Skin of body (tissue), 2 donors: Measurements from ENCODE around the gene MICB. TPM values are rescaled to one million over a fixed set of nuclear protein-coding genes. Genes with fewer than 3 reads are reported as not detected.
"Not testable (repeated sequence)": the region's sequence is repeated elsewhere in the genome, so short reads cannot be mapped to it uniquely, and the experiment has no call there.

Experiments
- DNase-seq: peaks from one replicate; lab custom pipeline; 2025; lab: John Stamatoyannopoulos, UW
- total RNA-seq: library from RNA; depleted of rRNA; stranded (reverse); fragments of >200 nt; gene quantifications from one replicate; pipeline ENCODE4 v1.2.3, GENCODE V29; 2014

Gene MICB
- 1.2 TPM for total RNA-seq

- DNase-seq, result no peak
Measured at GRCh38 chr6:31497531-31498476, at the start of gene MICB. MICB (plus strand) TSS chr6:31498145; CDS start chr6:31498194, 49 bp downstream.

DNA sequence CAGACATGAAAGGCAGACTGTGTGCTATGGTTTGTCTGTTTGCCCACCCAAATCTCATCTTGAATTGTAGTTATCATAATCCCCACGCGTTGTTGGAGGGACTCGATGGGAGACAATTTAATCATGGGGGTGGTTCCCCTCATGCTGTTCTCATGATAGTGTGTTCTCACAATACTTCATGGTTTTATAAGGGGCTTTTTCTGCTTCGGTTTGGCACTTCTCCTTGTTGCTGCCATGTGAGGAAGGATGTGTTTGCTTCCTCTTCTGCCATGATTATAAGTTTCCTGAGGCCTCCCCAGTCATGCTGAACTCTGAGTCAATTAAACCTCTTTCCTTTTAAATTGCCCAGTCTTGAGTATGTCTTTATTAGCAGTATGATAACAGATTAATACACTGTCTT lies 47.2 kb upstream of the MICB start:
- DNase-seq, result no peak

DNA sequence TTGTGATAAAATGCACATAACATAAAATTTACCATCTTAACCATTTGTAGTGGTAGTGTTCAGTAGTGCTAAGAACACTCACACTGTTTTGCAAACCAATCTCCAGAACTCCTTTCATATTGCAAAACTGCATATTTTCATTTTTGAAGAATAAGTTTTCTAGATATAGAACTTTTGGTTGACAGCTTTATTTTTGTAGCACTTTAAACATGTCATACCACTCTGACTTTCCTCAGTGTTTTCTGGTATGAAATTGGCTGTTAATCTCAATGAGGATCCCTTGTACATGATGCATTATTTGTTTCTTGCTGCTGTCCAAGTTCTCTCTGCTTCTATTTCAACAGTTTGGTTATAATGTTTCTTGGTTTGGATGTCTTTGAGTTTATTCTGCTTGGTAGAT lies 45.1 kb upstream of the MICB start:
- DNase-seq, result no peak

- DNase-seq, result no peak
Measured at GRCh38 chr6:31453259-31453658, 44.7 kb upstream of the MICB start.

- not testable (repeated sequence) for DNase-seq
Measured at GRCh38 chr6:31459864-31460263, 38.1 kb upstream of the MICB start.

GRCh38 chr6:31460361-31461025 lies 37.5 kb upstream of the MICB start:
- no peak for DNase-seq

DNA sequence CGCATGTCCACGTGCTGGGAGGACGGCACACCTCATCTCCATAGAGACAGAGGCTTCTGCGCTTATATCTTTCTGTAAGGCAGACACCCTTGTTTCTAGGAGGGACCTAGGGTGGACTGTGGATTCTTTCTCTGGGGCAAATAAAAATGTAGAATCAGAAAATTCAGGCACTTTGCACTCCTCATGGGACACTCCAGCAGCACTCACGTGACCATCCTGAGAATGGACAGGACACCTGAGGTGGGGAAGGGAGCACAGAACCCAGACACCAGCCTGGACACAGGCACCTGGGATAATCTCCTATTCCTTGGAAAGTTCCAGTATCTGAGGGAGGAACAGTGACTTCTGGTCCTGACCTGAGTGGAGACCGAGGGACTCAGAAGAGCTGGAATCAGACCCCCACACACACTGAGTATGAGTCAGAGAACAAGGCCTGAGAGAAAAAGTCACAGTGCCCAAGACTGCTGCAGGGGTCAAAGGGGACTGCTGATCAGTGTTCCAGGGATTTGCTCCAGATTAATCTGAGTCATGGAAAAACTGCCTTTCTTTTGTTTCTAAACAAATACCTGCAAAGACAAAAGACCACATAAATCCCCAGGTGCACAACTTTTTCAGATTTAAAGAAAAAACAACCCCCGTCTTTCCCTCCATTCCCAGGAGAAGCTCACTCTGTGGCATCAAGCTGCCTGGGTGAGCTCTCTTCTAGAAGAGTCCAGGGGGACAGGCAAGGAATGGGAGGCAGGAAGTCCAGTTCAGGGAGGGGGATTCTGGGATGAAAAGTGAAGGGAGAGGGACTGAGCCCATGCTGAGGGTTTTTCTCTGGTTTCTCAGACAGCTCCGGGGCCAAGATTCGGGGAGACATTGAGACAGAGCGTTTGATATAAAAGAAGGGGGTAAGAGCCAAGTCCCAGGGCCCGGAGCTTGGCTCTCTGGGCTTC lies 35.6 kb upstream of the MICB start:
- DNase-seq, result no peak

DNA sequence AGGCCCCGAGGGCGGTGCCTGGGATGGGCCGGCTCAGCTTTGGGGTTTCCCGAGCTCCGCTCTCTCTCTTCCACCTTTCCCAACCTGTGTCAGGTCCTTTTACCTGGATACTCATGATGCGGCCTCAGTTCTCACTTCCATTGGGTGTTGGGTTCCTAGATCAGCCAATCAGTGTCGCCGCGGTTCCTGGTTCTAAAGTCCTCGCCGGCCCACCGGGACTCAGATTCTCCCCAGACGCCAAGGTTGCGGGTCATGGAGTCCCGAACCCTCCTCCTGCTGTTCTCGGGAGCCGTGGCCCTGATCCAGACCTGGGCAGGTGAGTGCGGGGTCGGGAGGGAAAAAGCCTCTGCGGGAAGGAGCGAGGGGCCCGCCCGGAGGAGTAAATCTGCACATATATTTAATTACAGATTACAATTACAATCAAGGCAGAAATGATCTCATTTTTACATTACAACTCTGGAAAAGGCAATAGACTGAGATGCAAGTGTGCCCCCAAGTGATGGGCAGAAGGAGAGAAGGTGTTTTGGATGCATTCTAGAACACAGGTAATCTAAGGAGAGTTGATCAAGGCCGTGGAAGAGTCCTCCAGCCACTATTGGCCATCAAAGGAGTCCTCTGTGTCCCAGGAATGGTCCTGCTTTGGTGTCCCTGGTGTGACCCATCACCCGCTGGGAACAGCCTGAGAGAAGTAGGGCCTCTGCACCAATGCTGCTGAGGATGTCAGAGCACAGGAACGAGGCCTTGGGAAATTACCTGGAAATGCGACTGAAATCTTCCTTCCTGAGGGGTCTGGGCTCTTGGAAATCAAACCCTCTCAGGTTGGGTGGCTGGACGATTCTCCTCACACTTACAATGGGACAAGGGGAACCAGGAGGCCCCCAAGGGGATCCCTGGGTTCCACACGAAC lies 34.7 kb upstream of the MICB start:
- DNase-seq, result no peak

- no peak for DNase-seq
Measured at GRCh38 chr6:31464252-31465184, 33.4 kb upstream of the MICB start.

- no peak for DNase-seq
Measured at GRCh38 chr6:31465185-31465536, 32.8 kb upstream of the MICB start.

DNA sequence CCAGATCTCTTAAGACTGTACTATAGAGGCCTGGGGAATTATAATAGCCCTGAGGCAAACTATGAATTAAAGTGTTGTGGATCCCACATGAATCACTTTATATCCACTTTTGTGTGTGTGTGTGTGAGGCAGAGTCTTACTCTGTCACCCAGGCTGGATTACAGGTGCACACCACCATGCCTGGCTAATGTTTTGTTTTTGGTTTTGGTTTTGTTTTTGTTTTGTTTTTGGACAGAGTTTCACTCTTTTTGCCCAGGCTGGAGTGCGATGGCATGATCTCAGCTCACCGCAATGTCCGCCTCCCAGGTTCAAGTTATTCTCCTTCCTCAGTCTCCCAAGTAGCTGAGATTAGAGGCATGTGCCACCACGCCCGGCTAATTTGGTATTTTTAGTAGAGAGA lies 32.2 kb upstream of the MICB start:
- no peak for DNase-seq

DNA sequence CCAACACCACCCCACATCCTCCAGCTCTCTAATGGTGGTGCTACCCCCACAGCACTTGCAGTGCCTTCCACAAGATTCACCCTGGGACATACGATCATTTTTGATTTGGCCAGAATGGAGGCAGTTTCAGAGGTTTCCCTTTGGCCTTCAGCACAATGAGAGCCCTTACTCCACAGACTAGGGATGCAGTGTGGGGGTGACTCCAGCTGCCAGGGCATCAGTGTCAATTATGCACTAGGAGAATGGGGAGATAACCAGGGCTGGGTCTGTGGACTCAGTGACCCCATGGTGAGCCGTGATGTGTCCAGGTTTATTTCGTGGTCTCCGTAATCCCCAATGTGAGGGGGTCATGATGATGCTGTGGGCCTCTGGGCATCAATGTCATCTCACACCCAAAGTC lies 31.5 kb upstream of the MICB start:
- DNase-seq, result no peak

DNA sequence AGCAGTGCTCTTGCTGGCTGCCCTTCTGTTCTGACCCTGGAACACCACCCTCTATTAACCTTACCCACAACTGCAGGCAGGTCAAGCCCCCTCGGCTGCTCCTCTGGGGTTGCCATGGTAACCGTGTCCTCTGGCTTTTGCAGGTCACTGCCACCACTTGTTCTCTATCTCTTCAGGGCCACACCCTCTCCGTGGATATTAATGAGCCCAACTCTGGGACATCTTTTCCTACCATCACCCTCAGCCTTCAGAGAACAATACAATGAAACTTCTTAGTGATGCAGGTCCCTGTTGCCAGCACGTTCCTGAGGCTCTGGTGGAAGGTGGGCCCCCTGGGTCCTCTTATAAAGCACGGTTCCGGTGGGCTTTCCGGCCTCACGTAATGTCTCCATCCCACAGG lies 30.8 kb upstream of the MICB start:
- no peak for DNase-seq

DNA sequence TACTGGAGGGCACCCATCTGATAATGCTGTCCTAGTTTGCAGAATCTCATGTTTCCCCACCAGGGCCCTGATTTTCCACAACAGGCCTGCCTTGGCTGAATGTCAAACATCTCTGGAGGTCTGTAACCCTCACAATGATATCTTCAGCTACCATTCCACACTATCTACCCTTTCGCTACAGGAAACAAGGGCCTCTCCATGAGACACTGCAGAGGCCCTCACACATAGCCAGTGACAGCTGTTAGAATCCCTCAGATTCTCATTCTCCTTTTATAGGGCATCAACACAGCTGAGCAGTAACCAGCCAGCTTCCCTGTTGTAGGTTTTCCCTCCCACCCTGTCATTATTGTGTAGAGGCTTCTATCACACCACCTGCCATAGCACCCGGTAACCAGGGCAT lies 29.6 kb upstream of the MICB start:
- DNase-seq, result no peak

DNA sequence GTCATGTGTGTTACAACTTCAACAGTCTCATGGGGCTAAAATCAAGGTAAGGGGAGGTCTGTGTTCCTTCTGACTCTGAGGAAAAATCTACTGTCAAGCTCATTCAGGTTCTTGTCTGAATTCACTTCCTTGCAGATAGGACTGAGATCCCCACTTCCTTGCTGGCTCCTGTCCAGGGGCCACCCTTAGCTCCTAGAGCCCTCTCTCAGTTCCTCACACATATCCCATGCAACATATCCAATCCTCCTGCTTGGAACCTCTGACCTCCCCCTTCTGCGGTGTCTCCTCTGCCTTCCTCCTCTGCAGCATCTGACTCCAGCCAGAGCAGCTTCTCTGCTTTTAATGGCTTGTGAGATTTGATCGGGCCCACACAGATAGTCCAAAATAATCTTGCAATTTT lies 27.1 kb upstream of the MICB start:
- no peak for DNase-seq

- no peak for DNase-seq
Measured at GRCh38 chr6:31471711-31472110, 26.2 kb upstream of the MICB start.

GRCh38 chr6:31472259-31472658 lies 25.7 kb upstream of the MICB start:
- no peak for DNase-seq

GRCh38 chr6:31473244-31473643 lies 24.7 kb upstream of the MICB start:
- no peak for DNase-seq
